MM.1S (cell line): ENCODE results near the gene VPS9D1.

Experiments
- DNase-seq: peaks from one replicate; pipeline ENCODE4 v3.0.0-alpha.2; 2015
- H2AFZ ChIP-seq: fragments of 300-600 bp; sonication (generic); 2 replicates; pipeline ENCODE4 v1.6.0; 2016; ENCODE audit warnings: antibody characterized with exemption, low read length
- H3F3A ChIP-seq: fragments of 300-600 bp; sonication (generic); 2 replicates; pipeline ENCODE4 v1.6.1; 2016; ENCODE audit warnings: mild to moderate bottlenecking, antibody characterized with exemption, low read length, moderate library complexity, mixed read lengths; ENCODE audit not compliant: insufficient read depth
- H3K27ac ChIP-seq: fragments of 300-600 bp; sonication (generic); 2 replicates; pipeline ENCODE4 v1.5.1; 2016; ENCODE audit warnings: mild to moderate bottlenecking, low read length
- H3K27me3 ChIP-seq: fragments of 300-600 bp; sonication (generic); replicated peaks from 2 replicates; pipeline ENCODE4 v1.6.0; 2016; ENCODE audit warnings: low read length; ENCODE audit not compliant: insufficient read depth
- H3K36me3 ChIP-seq: fragments of 300-600 bp; sonication (generic); replicated peaks from 2 replicates; pipeline ENCODE4 v1.6.1; 2016; ENCODE audit warnings: mild to moderate bottlenecking, low read length, mixed read lengths; ENCODE audit not compliant: insufficient read depth
- H3K4me1 ChIP-seq: fragments of 300-600 bp; sonication (generic); 2 replicates; pipeline ENCODE4 v1.6.1; 2016; ENCODE audit warnings: low read length, mixed read lengths
- H3K4me2 ChIP-seq: fragments of 300-600 bp; sonication (generic); 2 replicates; pipeline ENCODE4 v1.6.0; 2016; ENCODE audit warnings: low read depth, low read length
- H3K4me3 ChIP-seq: fragments of 300-600 bp; sonication (generic); 2 replicates; pipeline ENCODE4 v1.5.1; 2016; ENCODE audit warnings: low read length, mixed read lengths
- H3K79me2 ChIP-seq: fragments of 300-600 bp; sonication (generic); 2 replicates; pipeline ENCODE4 v1.6.1; 2016; ENCODE audit warnings: mixed run types, low read length, mixed read lengths
- H3K9ac ChIP-seq: fragments of 300-600 bp; sonication (generic); 2 replicates; pipeline ENCODE4 v1.6.1; 2016; ENCODE audit warnings: low read length, mixed read lengths
- H3K9me2 ChIP-seq: fragments of 300-600 bp; sonication (generic); replicated peaks from 2 replicates; pipeline ENCODE4 v1.6.1; 2016; ENCODE audit warnings: mild to moderate bottlenecking, low read length, mixed read lengths; ENCODE audit not compliant: insufficient read depth
- H3K9me3 ChIP-seq: fragments of 300-600 bp; sonication (generic); replicated peaks from 2 replicates; pipeline ENCODE4 v1.6.1; 2016; ENCODE audit warnings: mild to moderate bottlenecking, low read length, mixed read lengths; ENCODE audit not compliant: insufficient read depth
- H4K20me1 ChIP-seq: fragments of 300-600 bp; sonication (generic); 2 replicates; pipeline ENCODE4 v1.6.1; 2016; ENCODE audit warnings: mild to moderate bottlenecking, low read length, moderate library complexity, mixed read lengths; ENCODE audit not compliant: insufficient read depth
- CTCF ChIP-seq: fragments of 300-600 bp; sonication (generic); IDR thresholded peaks from 2 replicates; pipeline ENCODE4 v1.5.1; 2016; ENCODE audit warnings: antibody characterized with exemption, low read length, mixed read lengths
- EZH2 ChIP-seq: fragments of 300-600 bp; sonication (generic); optimal IDR thresholded peaks from 2 replicates; pipeline ENCODE3; 2017; ENCODE audit warnings: low read depth, mild to moderate bottlenecking, antibody characterized with exemption, low read length, mixed read lengths
- EZH2phosphoT487 ChIP-seq: fragments of 300-600 bp; sonication (generic); IDR thresholded peaks from 2 replicates; pipeline ENCODE4 v1.6.1; 2018; ENCODE audit warnings: antibody characterized with exemption, low read length

VPS9D1 gene

GRCh38 chr16:89720813-89721545, at the start of gene VPS9D1, which contains the start of gene ZNF276:
VPS9D1 (minus strand) TSS chr16:89720898; CDS start chr16:89720861, 37 bp downstream.
ZNF276 (plus strand) TSS chr16:89721537; CDS start chr16:89721641, 104 bp downstream.
- Histone ChIP-seq H3K4me1 (0 out of 2 replicates have a peak, but pooled peaks cover 7% of the 10 kb centered on the region), H2AFZ (no peak within 1 kb of the TSS)

GRCh38 chr16:89770367-89770766, 49.7 kb upstream of the VPS9D1 start:
- Histone ChIP-seq H3K9me2 (no peaks in the 10 kb centered on the region), H3K36me3 (no peaks in the 10 kb centered on the region), H4K20me1 (no peaks in the 10 kb centered on the region), H3K4me2 (no peak overlapping the region), H3F3A (peaks cover 4% of the 10 kb centered on the region; the same call in 1 of the 2 replicates), H3K27me3 (no peaks in the 10 kb centered on the region), H3K9ac (no peak overlapping the region), H3K79me2 (0 out of 2 replicates have a peak, but pooled peaks cover 4% of the 10 kb centered on the region), H3K4me3 (no peak overlapping the region), H3K27ac (no peak overlapping the region), H2AFZ (no peak overlapping the region), H3K9me3 (no peaks in the 10 kb centered on the region), H3K4me1 (peaks cover 4% of the 10 kb centered on the region; the same call in 1 of the 2 replicates)
- TF ChIP-seq EZH2: no peak
- no peak for TF ChIP-seq CTCF
- no peak for TF ChIP-seq EZH2phosphoT487
- no peak for DNase-seq

More at GRCh38 chr16:89720813-89721545, at the start of gene VPS9D1, which contains the start of gene ZNF276:
- no peaks in the 10 kb centered on the region for H3K9me3 ChIP-seq
- peak within 1 kb of the TSS; percentile 92 for H3K4me2 ChIP-seq
- peak within 1 kb of the TSS; percentile 78 for H3K27ac ChIP-seq
- peak; percentile 70 for DNase-seq
- peak within 1 kb of the TSS; percentile 69 for H3K9ac ChIP-seq
- H3K27me3 ChIP-seq: no peaks in the 10 kb centered on the region
- H4K20me1 ChIP-seq: no peaks in the 10 kb centered on the region
- peaks cover 26% of the 10 kb centered on the region for H3K79me2 ChIP-seq
- H3K4me3 ChIP-seq: peak within 1 kb of the TSS; percentile 76
- H3K9me2 ChIP-seq: no peaks in the 10 kb centered on the region
- TF ChIP-seq CTCF (no peak), EZH2 (no peak), EZH2phosphoT487 (no peak)
- no peaks in the 10 kb centered on the region for H3K36me3 ChIP-seq
- peaks cover 15% of the 10 kb centered on the region for H3F3A ChIP-seq

- Histone ChIP-seq H3K4me3 (no peak overlapping the region), H3K4me1 (peaks cover 21% of the 10 kb centered on the region), H3K9ac (peak overlapping the region; percentile 40; the same call in 1 of the 2 replicates), H3K79me2 (peaks cover 18% of the 10 kb centered on the region), H2AFZ (no peak overlapping the region), H3K27me3 (no peaks in the 10 kb centered on the region), H4K20me1 (no peaks in the 10 kb centered on the region), H3K4me2 (peak overlapping the region; percentile 66; the same call in 1 of the 2 replicates), H3K9me2 (no peaks in the 10 kb centered on the region), H3F3A (peaks cover 28% of the 10 kb centered on the region), H3K9me3 (no peaks in the 10 kb centered on the region), H3K36me3 (no peaks in the 10 kb centered on the region), H3K27ac (peak overlapping the region; percentile 95)
- no peak for DNase-seq
- no peak for TF ChIP-seq CTCF
- TF ChIP-seq EZH2: no peak
- TF ChIP-seq EZH2phosphoT487: no peak
Observed at GRCh38 chr16:89765292-89765830, 44.7 kb upstream of the VPS9D1 start.
